GM12874 (cell line): Measurements from ENCODE around the gene ATP5PD.

Source experiments
- CTCF ChIP-seq: IDR thresholded peaks from 2 replicates; pipeline ENCODE4 v1.5.1; 2011; ENCODE audit warnings: low read depth, mild to moderate bottlenecking, control low read depth, low read length, moderate library complexity; ENCODE audit not compliant: insufficient read depth

ATP5PD gene

GRCh38 chr17:75041656-75042280 is 5.0 kb downstream of the ATP5PD start:
- TF ChIP-seq CTCF, result no peak

GRCh38 chr17:75039238-75039637 is 7.5 kb downstream of the ATP5PD start:
- no peak for TF ChIP-seq CTCF

- TF ChIP-seq CTCF, result no peak
These were observed 10.0 kb downstream of the ATP5PD start for GRCh38 chr17:75036643-75037268.

GRCh38 chr17:75034236-75034908 is 12.4 kb downstream of the ATP5PD start:
- TF ChIP-seq CTCF, result no peak

GRCh38 chr17:75033346-75034235 is 13.2 kb downstream of the ATP5PD start:
- no peak for TF ChIP-seq CTCF

- TF ChIP-seq CTCF, result no peak
These were observed 14.0 kb downstream of the ATP5PD start for GRCh38 chr17:75032720-75033280.
